SK-N-SH (cell line): Measurements from ENCODE around the gene IGF1R. TPM values are rescaled to one million over a fixed set of nuclear protein-coding genes. Genes with fewer than 3 reads are reported as not detected.

Experiments used
- CTCF ChIA-PET: fragments of 300-600, 350-600 bp; formaldehyde crosslinking; extraction: SDS; loops from one replicate; lab custom pipeline; 2021; lab: Yijun Ruan, JAX
- POLR2A ChIA-PET: fragments of 350-600 bp; sonication (Branson Sonifier 250); formaldehyde crosslinking; extraction: SDS; loops from one replicate; lab custom pipeline; 2020; ENCODE audit warnings: antibody characterized with exemption, inconsistent platforms; lab: Yijun Ruan, JAX
- DNase-seq: peaks from one replicate; pipeline ENCODE4 v3.0.0; 2012
- H2AFZ ChIP-seq: fragments of 200-600 bp; sonication (generic); 2 replicates; pipeline ENCODE4 v1.8.1; 2016; ENCODE audit warnings: antibody characterized with exemption, mild to moderate bottlenecking, low read depth
- H3F3A ChIP-seq: fragments of 200-600 bp; sonication (generic); replicated peaks from 2 replicates; pipeline ENCODE3; 2016; ENCODE audit warnings: antibody characterized with exemption, mild to moderate bottlenecking; ENCODE audit not compliant: insufficient read depth
- H3K27ac ChIP-seq, 2 experiments: fragments of 200-500 bp in 1 of 2; fragments of 200-600 bp in 1 of 2; sonication (Bioruptor generic) in 1 of 2; sonication (generic), shearing (Covaris generic) in 1 of 2; 2 replicates each; pipeline versions ENCODE4 v1.5.1 to v1.6.1; 2014 to 2016; ENCODE audit warnings: low read depth in 2 of 2, inconsistent platforms in 1 of 2, low read length in 1 of 2, mild to moderate bottlenecking in 1 of 2, mixed read lengths in 1 of 2
- H3K27me3 ChIP-seq: fragments of 200-600 bp; sonication (generic), shearing (Covaris generic); 2 replicates; pipeline ENCODE4 v1.6.1; 2016; ENCODE audit warnings: mixed run types; ENCODE audit not compliant: insufficient read depth
- H3K36me3 ChIP-seq, 2 experiments: fragments of 200-500 bp in 1 of 2; fragments of 200-600 bp in 1 of 2; sonication (Bioruptor generic) in 1 of 2; sonication (generic) in 1 of 2; replicated peaks in 1 of 2; 2 replicates each; pipeline versions ENCODE3 to v1.5.1; 2014 to 2016; ENCODE audit warnings: low read length in 1 of 2, mild to moderate bottlenecking in 1 of 2; ENCODE audit not compliant: insufficient read depth in 2 of 2, control insufficient read depth in 1 of 2
- H3K4me1 ChIP-seq, 2 experiments: fragments of 200-500 bp in 1 of 2; fragments of 200-600 bp in 1 of 2; sonication (Bioruptor generic) in 1 of 2; sonication (generic), shearing (Covaris generic) in 1 of 2; 2 replicates each; pipeline versions ENCODE4 v1.5.1 to v1.6.1; 2014 to 2016; ENCODE audit warnings: low read depth in 1 of 2, low read length in 1 of 2, mixed run types in 1 of 2; ENCODE audit not compliant: insufficient read depth in 2 of 2, control insufficient read depth in 1 of 2
- H3K4me2 ChIP-seq: fragments of 200-600 bp; sonication (generic), shearing (Covaris generic); 2 replicates; pipeline ENCODE4 v1.6.1; 2017; ENCODE audit warnings: mixed run types
- H3K4me3 ChIP-seq, 2 experiments: fragments of 200-500 bp in 1 of 2; fragments of 200-600 bp in 1 of 2; sonication (Bioruptor generic) in 1 of 2; sonication (generic), shearing (Covaris generic) in 1 of 2; 2 replicates each; pipeline versions ENCODE4 v1.5.1 to v1.8.1; 2014 to 2016; ENCODE audit warnings: low read depth in 2 of 2, inconsistent platforms in 1 of 2, low read length in 1 of 2, mild to moderate bottlenecking in 1 of 2, mixed read lengths in 1 of 2, moderate library complexity in 1 of 2
- H3K79me2 ChIP-seq: fragments of 200-600 bp; sonication (generic); 2 replicates; pipeline ENCODE4 v1.8.1; 2017; ENCODE audit warnings: mild to moderate bottlenecking; ENCODE audit not compliant: insufficient read depth
- H3K9ac ChIP-seq: fragments of 200-600 bp; sonication (generic); 2 replicates; pipeline ENCODE4 v1.6.1; 2017; ENCODE audit warnings: mixed run types
- H3K9me2 ChIP-seq: fragments of 200-600 bp; sonication (generic); 2 replicates; pipeline ENCODE4 v1.6.1; 2017; ENCODE audit warnings: mixed run types
- H3K9me3 ChIP-seq: fragments of 200-600 bp; sonication (generic); 2 replicates; pipeline ENCODE4 v1.6.1; 2017; ENCODE audit warnings: mixed run types, mild to moderate bottlenecking, moderate library complexity
- H4K20me1 ChIP-seq: fragments of 200-600 bp; sonication (generic); 2 replicates; pipeline ENCODE4 v1.6.1; 2017; ENCODE audit warnings: mild to moderate bottlenecking, mixed run types; ENCODE audit not compliant: insufficient read depth
- CHD2 ChIP-seq: fragments of 150-350 bp; IDR thresholded peaks from 2 replicates; pipeline ENCODE4 v1.6.1; 2018; ENCODE audit warnings: low read length; ENCODE audit not compliant: partially characterized antibody
- EP300 ChIP-seq, 2 experiments: IDR thresholded peaks; 2 replicates each; pipeline versions ENCODE4 v1.4.0 to v1.6.1; 2012; ENCODE audit warnings: borderline replicate concordance in 1 of 2, low read depth in 1 of 2, low read length in 1 of 2
- EZH2phosphoT487 ChIP-seq: fragments of 200-600 bp; sonication (generic); IDR thresholded peaks from 2 replicates; pipeline ENCODE4 v1.6.1; 2017; ENCODE audit warnings: low read depth, mixed run types, mild to moderate bottlenecking, antibody characterized with exemption, moderate library complexity, borderline replicate concordance
- FOXM1 ChIP-seq: IDR thresholded peaks from 2 replicates; pipeline ENCODE4 v1.4.0; 2012; ENCODE audit warnings: low read depth, mild to moderate bottlenecking
- GABPA ChIP-seq: IDR thresholded peaks from 2 replicates; pipeline ENCODE4 v1.4.0; 2012; ENCODE audit warnings: low read depth, mild to moderate bottlenecking
- IRF3 ChIP-seq: fragments of 150-350 bp; IDR thresholded peaks from 2 replicates; pipeline ENCODE4 v1.6.1; 2016; ENCODE audit warnings: mild to moderate bottlenecking, low read depth, low read length
- MEF2A ChIP-seq: IDR thresholded peaks from 2 replicates; pipeline ENCODE4 v1.4.0; 2012; ENCODE audit warnings: low read depth, borderline replicate concordance
- MXI1 ChIP-seq: IDR thresholded peaks from 2 replicates; pipeline ENCODE4 v1.6.1; 2012; ENCODE audit warnings: mild to moderate bottlenecking, low read depth, low read length, improper control_type of control experiment
- NRF1 ChIP-seq: IDR thresholded peaks from 2 replicates; pipeline ENCODE4 v1.6.1; 2012; ENCODE audit warnings: low read depth, mild to moderate bottlenecking, low read length
- PBX3 ChIP-seq: IDR thresholded peaks from 2 replicates; pipeline ENCODE4; 2012
- RAD21 ChIP-seq: IDR thresholded peaks from 2 replicates; pipeline ENCODE4 v1.6.1; 2012; ENCODE audit warnings: mild to moderate bottlenecking, low read length
- RFX5 ChIP-seq: IDR thresholded peaks from 2 replicates; pipeline ENCODE4 v1.6.1; 2012; ENCODE audit warnings: mild to moderate bottlenecking, improper control_type of control experiment, low read length
- TCF12 ChIP-seq: IDR thresholded peaks from 2 replicates; pipeline ENCODE4 v1.4.0; 2012
- ZBTB33 ChIP-seq: IDR thresholded peaks from 2 replicates; pipeline ENCODE4 v1.4.0; 2012; ENCODE audit warnings: low read depth, borderline replicate concordance
- WGBS: methylation state at CpG from one replicate; pipeline ENCODE4 v1.1.6; 2017; ENCODE audit warnings: low lambda C conversion rate; 5-methylcytosine and 5-hydroxymethylcytosine counted together
- polyA plus RNA-seq, 3 experiments: library from polyadenylated mRNA; depleted of rRNA; stranded (reverse); fragments of >200 nt; gene quantifications; 2 replicates each; pipeline ENCODE4 v1.2.3, GENCODE V29; 2012

IGF1R gene
- polyA plus RNA-seq, 1 of the 3 experiments (the other 2 are of a cell fraction), result 9.5 TPM

- H2AFZ ChIP-seq, result no peak overlapping the region
- H3K27me3 ChIP-seq, result no peaks in the 10 kb centered on the region
- 78% methylated on average over 4 of the region's 4 CpGs for WGBS
- ChIA-PET CTCF (interaction anchor here (0.7 to 2.4 kb wide), 8 partner anchors 9 to 305 kb away, joined by 3 to 8 read pairs (median 4); no protein-coding TSS in a partner anchor), POLR2A (interaction anchor here (1.2 kb wide), 1 partner anchor 108 kb away, joined by 3 read pairs; no protein-coding TSS in a partner anchor)
- no peak overlapping the region for H3K4me3 ChIP-seq
- no peaks in the 10 kb centered on the region for H3F3A ChIP-seq
- DNase-seq, result no peak
- TF ChIP-seq GABPA, result no peak
- TF ChIP-seq RAD21, result peak; percentile 46
- TF ChIP-seq FOXM1, result no peak
- peaks cover 72% of the 10 kb centered on the region for H3K79me2 ChIP-seq
- H3K9me2 ChIP-seq, result no peaks in the 10 kb centered on the region
- H3K9me3 ChIP-seq, result no peaks in the 10 kb centered on the region
- peaks cover 7 to 10% of the 10 kb centered on the region in 2 experiments; a peak in 2 of 4 replicates for H3K4me1 ChIP-seq
- no peaks in the 10 kb centered on the region for H3K36me3 ChIP-seq
- no peak overlapping the region for H3K27ac ChIP-seq
- no peak overlapping the region for H3K4me2 ChIP-seq
- no peak overlapping the region for H3K9ac ChIP-seq
- H4K20me1 ChIP-seq, result peaks cover 14% of the 10 kb centered on the region
Observed at GRCh38 chr15:98771541-98771940, 123.2 kb downstream of the IGF1R start.

- no peaks in the 10 kb centered on the region for H3K9me3 ChIP-seq
- TF ChIP-seq TCF12 (no peak), RFX5 (no peak), RAD21 (no peak), EP300 (IDR thresholded peaks at IDR 0.05; ENCODE audit: borderline replicate concordance in 1 of 2, low read depth in 1 of 2, low read length in 1 of 2) (no peak), PBX3 (no peak), EZH2phosphoT487 (no peak), CHD2 (no peak), MEF2A (no peak), MXI1 (no peak), NRF1 (no peak), IRF3 (no peak), ZBTB33 (no peak)
- TF ChIP-seq, all 33 proteins: peak for 0
- H3K9ac ChIP-seq, result no peak overlapping the region
- WGBS, result 81% methylated on average over 3 of the region's 3 CpGs
- no peaks in the 10 kb centered on the region for H3F3A ChIP-seq
- H3K4me2 ChIP-seq, result no peak overlapping the region
- CTCF ChIA-PET, result interaction anchor here (0.6 to 2.4 kb wide), 5 partner anchors 8 to 303 kb away, joined by 3 to 8 read pairs (median 4); no protein-coding TSS in a partner anchor
- peaks cover 66% of the 10 kb centered on the region for H3K79me2 ChIP-seq
- no peak overlapping the region for H3K27ac ChIP-seq
- POLR2A ChIA-PET, result no interaction called here
- no peaks in the 10 kb centered on the region for H3K27me3 ChIP-seq
- H3K4me3 ChIP-seq, result no peak overlapping the region
- DNase-seq, result no peak
- peaks cover 10% of the 10 kb centered on the region for H4K20me1 ChIP-seq
- H3K9me2 ChIP-seq, result no peaks in the 10 kb centered on the region
- no peak overlapping the region for H2AFZ ChIP-seq
- no peaks in the 10 kb centered on the region for H3K36me3 ChIP-seq
- H3K4me1 ChIP-seq, result peaks cover 7% of the 10 kb centered on the region in 2 experiments; a peak in 2 of 4 replicates
Observed at GRCh38 chr15:98772895-98773294, 124.6 kb downstream of the IGF1R start.
